ENCODE data around the gene EPSTI1.

Gene EPSTI1

GRCh38 chr13:42957881-42958280 lies 34.2 kb downstream of the EPSTI1 start:
- Histone ChIP-seq H3K36me3 (ENCODE audit: control insufficient read depth, insufficient read depth, low read length) (peaks cover 55% of the 10 kb centered on the region), H3K4me1 (ENCODE audit: control insufficient read depth, insufficient read depth, low read length, poor library complexity, severe bottlenecking) (no peaks in the 10 kb centered on the region), H3K27ac (ENCODE audit: insufficient read depth, low read length, poor library complexity, severe bottlenecking) (no peak overlapping the region), H3K4me3 (ENCODE audit: insufficient read depth, low read depth, low read length, poor library complexity, severe bottlenecking) (no peak overlapping the region), H3K9me3 (ENCODE audit: control insufficient read depth, low read length) (no peaks in the 10 kb centered on the region), H3K27me3 (replicated peaks; ENCODE audit: control insufficient read depth, insufficient read depth, low read length, poor library complexity, severe bottlenecking) (no peaks in the 10 kb centered on the region)
- no peak for DNase-seq

- Histone ChIP-seq H3K36me3 (ENCODE audit: control insufficient read depth, insufficient read depth, low read length) (peaks cover 49% of the 10 kb centered on the region), H3K27me3 (replicated peaks; ENCODE audit: control insufficient read depth, insufficient read depth, low read length, poor library complexity, severe bottlenecking) (no peaks in the 10 kb centered on the region), H3K4me3 (ENCODE audit: insufficient read depth, low read depth, low read length, poor library complexity, severe bottlenecking) (no peak overlapping the region), H3K4me1 (ENCODE audit: control insufficient read depth, insufficient read depth, low read length, poor library complexity, severe bottlenecking) (no peaks in the 10 kb centered on the region), H3K9me3 (ENCODE audit: control insufficient read depth, low read length) (no peaks in the 10 kb centered on the region), H3K27ac (ENCODE audit: insufficient read depth, low read length, poor library complexity, severe bottlenecking) (no peak overlapping the region)
- no peak for DNase-seq
Measured at GRCh38 chr13:42950181-42950580, 41.9 kb downstream of the EPSTI1 start.

DNA sequence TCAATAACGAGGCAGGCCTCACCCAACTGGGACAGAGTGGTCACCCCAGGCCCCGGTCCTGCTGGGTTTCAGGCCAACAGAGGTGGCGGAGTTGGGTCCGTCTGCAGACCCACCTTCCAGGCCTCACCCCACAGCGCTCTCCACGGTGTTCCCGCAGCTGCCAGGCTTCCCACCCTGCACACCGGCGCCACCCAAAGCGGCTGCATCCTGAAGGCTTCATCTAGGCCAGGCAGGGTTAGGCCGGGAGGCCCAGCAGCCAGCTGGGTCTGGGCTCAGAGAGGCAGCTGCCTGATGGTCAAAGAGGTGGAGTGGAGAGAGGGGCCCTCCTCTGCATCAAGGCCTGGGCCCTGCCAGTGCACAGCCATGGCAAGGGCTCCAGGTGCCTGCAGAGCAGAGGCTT lies 44.1 kb downstream of the EPSTI1 start:
- H3K27me3 ChIP-seq (replicated peaks; ENCODE audit: control insufficient read depth, insufficient read depth, low read length, poor library complexity, severe bottlenecking) = no peaks in the 10 kb centered on the region
- peaks cover 54% of the 10 kb centered on the region for H3K36me3 ChIP-seq (ENCODE audit: control insufficient read depth, insufficient read depth, low read length)
- DNase-seq = no peak
- no peak overlapping the region for H3K27ac ChIP-seq (ENCODE audit: insufficient read depth, low read length, poor library complexity, severe bottlenecking)
- no peaks in the 10 kb centered on the region for H3K9me3 ChIP-seq (ENCODE audit: control insufficient read depth, low read length)
- no peaks in the 10 kb centered on the region for H3K4me1 ChIP-seq (ENCODE audit: control insufficient read depth, insufficient read depth, low read length, poor library complexity, severe bottlenecking)
- H3K4me3 ChIP-seq (ENCODE audit: insufficient read depth, low read depth, low read length, poor library complexity, severe bottlenecking) = no peak overlapping the region

DNA sequence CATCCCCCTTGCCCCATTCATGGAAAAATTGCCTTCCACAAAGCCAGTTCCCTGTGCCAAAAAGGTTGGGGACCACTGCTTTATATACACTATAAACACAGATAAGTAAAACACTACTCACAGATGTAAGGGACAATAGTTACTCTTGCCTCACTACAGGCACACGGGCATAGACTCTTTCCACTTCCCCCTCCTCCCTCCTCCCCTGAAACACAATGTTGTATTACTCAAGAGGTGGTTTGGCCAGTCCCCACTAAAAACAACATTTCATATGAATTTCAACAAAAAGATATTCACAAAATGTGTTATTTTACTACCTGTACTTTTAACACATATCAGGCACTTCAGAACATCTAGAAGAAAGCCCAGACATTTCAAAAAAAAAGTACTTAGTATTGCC lies 45.1 kb downstream of the EPSTI1 start:
- no peak for DNase-seq
- Histone ChIP-seq H3K36me3 (ENCODE audit: control insufficient read depth, insufficient read depth, low read length) (peaks cover 46% of the 10 kb centered on the region), H3K9me3 (ENCODE audit: control insufficient read depth, low read length) (no peaks in the 10 kb centered on the region), H3K27ac (ENCODE audit: insufficient read depth, low read length, poor library complexity, severe bottlenecking) (no peak overlapping the region), H3K4me3 (ENCODE audit: insufficient read depth, low read depth, low read length, poor library complexity, severe bottlenecking) (no peak overlapping the region), H3K4me1 (ENCODE audit: control insufficient read depth, insufficient read depth, low read length, poor library complexity, severe bottlenecking) (no peaks in the 10 kb centered on the region), H3K27me3 (replicated peaks; ENCODE audit: control insufficient read depth, insufficient read depth, low read length, poor library complexity, severe bottlenecking) (no peaks in the 10 kb centered on the region)

DNA sequence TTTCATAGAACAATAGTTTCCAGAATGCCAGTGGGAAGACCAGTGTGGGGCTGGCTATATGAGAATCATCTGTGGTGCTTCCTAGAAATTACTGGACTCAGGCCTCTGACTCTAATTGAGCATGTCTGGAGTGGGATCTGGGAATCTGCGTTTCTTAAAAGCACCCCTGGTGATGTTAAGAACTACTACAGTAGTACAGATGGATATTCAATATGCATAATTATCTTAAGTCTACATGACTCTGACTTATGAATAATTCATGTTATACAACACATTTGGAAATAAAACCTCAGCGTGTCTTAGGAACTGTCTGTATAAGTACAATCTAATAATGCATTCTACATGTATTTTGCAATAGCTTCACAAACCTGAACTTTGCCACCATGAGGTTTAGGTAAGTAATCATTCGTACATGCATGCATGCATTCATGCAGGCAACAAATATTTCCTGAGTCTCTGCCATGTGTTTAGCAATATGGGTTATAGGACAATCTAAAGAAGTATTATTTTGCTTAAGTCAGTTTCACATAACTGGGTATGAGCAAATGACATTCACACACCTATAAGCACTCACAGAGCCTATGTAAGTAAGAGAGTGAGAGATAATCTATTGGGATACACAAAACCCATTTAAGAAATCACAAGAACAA lies 62.0 kb downstream of the EPSTI1 start:
- H3K27me3 ChIP-seq (replicated peaks; ENCODE audit: control insufficient read depth, insufficient read depth, low read length, poor library complexity, severe bottlenecking) = no peaks in the 10 kb centered on the region
- no peaks in the 10 kb centered on the region for H3K9me3 ChIP-seq (ENCODE audit: control insufficient read depth, low read length)
- no peak for DNase-seq
- H3K36me3 ChIP-seq (ENCODE audit: control insufficient read depth, insufficient read depth, low read length) = peaks cover 20% of the 10 kb centered on the region
- H3K27ac ChIP-seq (ENCODE audit: insufficient read depth, low read length, poor library complexity, severe bottlenecking) = no peak overlapping the region
- H3K4me3 ChIP-seq (ENCODE audit: insufficient read depth, low read depth, low read length, poor library complexity, severe bottlenecking) = no peak overlapping the region
- no peaks in the 10 kb centered on the region for H3K4me1 ChIP-seq (ENCODE audit: control insufficient read depth, insufficient read depth, low read length, poor library complexity, severe bottlenecking)

DNA sequence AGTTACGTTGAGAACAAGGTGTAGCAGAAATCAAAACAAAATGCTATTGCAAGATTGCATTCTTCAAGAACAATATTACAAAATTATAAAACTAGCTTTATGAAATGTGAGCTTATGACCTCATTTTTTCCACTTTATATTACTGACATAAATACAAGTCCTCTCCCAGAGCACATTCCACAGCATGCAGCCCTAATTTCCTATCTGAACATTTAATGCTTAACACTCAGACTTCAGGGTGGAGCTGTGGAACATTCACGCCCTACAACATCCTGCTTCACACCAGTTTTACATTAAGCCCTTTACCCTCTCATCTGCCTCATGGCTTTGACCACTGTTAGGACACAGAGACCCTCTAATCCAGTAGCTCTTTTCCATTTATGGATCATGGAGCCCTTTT lies 65.5 kb downstream of the EPSTI1 start:
- H3K27me3 ChIP-seq (replicated peaks; ENCODE audit: control insufficient read depth, insufficient read depth, low read length, poor library complexity, severe bottlenecking) = no peaks in the 10 kb centered on the region
- H3K27ac ChIP-seq (ENCODE audit: insufficient read depth, low read length, poor library complexity, severe bottlenecking) = no peak overlapping the region
- H3K4me3 ChIP-seq (ENCODE audit: insufficient read depth, low read depth, low read length, poor library complexity, severe bottlenecking) = no peak overlapping the region
- H3K36me3 ChIP-seq (ENCODE audit: control insufficient read depth, insufficient read depth, low read length) = peaks cover 27% of the 10 kb centered on the region
- no peaks in the 10 kb centered on the region for H3K9me3 ChIP-seq (ENCODE audit: control insufficient read depth, low read length)
- no peak for DNase-seq
- H3K4me1 ChIP-seq (ENCODE audit: control insufficient read depth, insufficient read depth, low read length, poor library complexity, severe bottlenecking) = no peaks in the 10 kb centered on the region

- Histone ChIP-seq H3K27me3 (replicated peaks; ENCODE audit: control insufficient read depth, insufficient read depth, low read length, poor library complexity, severe bottlenecking) (no peaks in the 10 kb centered on the region), H3K4me1 (ENCODE audit: control insufficient read depth, insufficient read depth, low read length, poor library complexity, severe bottlenecking) (no peaks in the 10 kb centered on the region)
Measured at GRCh38 chr13:42926043-42926442, 66.0 kb downstream of the EPSTI1 start.

DNA sequence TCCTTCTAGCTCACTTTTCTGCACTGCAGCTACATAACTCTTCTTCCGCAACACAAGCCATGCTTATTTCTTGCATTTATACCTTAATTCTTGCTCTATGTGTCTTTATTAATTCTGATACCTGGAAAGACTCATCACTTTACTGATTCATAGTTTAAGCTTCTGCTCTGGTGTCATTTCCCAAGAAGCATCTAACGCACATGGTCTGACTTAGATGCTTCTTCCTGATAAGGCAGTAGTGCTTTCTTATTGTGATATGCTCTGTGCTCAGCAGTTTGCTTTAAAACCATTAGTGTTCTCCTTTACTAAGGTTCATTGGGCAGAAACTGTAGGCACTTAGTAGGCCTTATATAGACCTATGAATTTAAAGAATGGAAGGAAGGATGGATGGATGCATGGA lies 66.4 kb downstream of the EPSTI1 start:
- DNase-seq = no peak
- no peaks in the 10 kb centered on the region for H3K27me3 ChIP-seq (replicated peaks; ENCODE audit: control insufficient read depth, insufficient read depth, low read length, poor library complexity, severe bottlenecking)
- no peak overlapping the region for H3K4me3 ChIP-seq (ENCODE audit: insufficient read depth, low read depth, low read length, poor library complexity, severe bottlenecking)
- peaks cover 27% of the 10 kb centered on the region for H3K36me3 ChIP-seq (ENCODE audit: control insufficient read depth, insufficient read depth, low read length)
- no peak overlapping the region for H3K27ac ChIP-seq (ENCODE audit: insufficient read depth, low read length, poor library complexity, severe bottlenecking)
- no peaks in the 10 kb centered on the region for H3K9me3 ChIP-seq (ENCODE audit: control insufficient read depth, low read length)
- H3K4me1 ChIP-seq (ENCODE audit: control insufficient read depth, insufficient read depth, low read length, poor library complexity, severe bottlenecking) = no peaks in the 10 kb centered on the region

More at GRCh38 chr13:42926043-42926442, 66.0 kb downstream of the EPSTI1 start:
- Histone ChIP-seq H3K27ac (ENCODE audit: insufficient read depth, low read length, poor library complexity, severe bottlenecking) (no peak overlapping the region), H3K4me3 (ENCODE audit: insufficient read depth, low read depth, low read length, poor library complexity, severe bottlenecking) (no peak overlapping the region), H3K36me3 (ENCODE audit: control insufficient read depth, insufficient read depth, low read length) (peaks cover 27% of the 10 kb centered on the region), H3K9me3 (ENCODE audit: control insufficient read depth, low read length) (no peaks in the 10 kb centered on the region)
- no peak for DNase-seq

GRCh38 chr13:42924344-42924743 lies 67.7 kb downstream of the EPSTI1 start:
- peaks cover 34% of the 10 kb centered on the region for H3K36me3 ChIP-seq (ENCODE audit: control insufficient read depth, insufficient read depth, low read length)
- no peaks in the 10 kb centered on the region for H3K4me1 ChIP-seq (ENCODE audit: control insufficient read depth, insufficient read depth, low read length, poor library complexity, severe bottlenecking)
- H3K9me3 ChIP-seq (ENCODE audit: control insufficient read depth, low read length) = no peaks in the 10 kb centered on the region
- no peak for DNase-seq
- H3K4me3 ChIP-seq (ENCODE audit: insufficient read depth, low read depth, low read length, poor library complexity, severe bottlenecking) = no peak overlapping the region
- no peak overlapping the region for H3K27ac ChIP-seq (ENCODE audit: insufficient read depth, low read length, poor library complexity, severe bottlenecking)
- no peaks in the 10 kb centered on the region for H3K27me3 ChIP-seq (replicated peaks; ENCODE audit: control insufficient read depth, insufficient read depth, low read length, poor library complexity, severe bottlenecking)

- no peak overlapping the region for H3K4me3 ChIP-seq (ENCODE audit: insufficient read depth, low read depth, low read length, poor library complexity, severe bottlenecking)
- H3K27ac ChIP-seq (ENCODE audit: insufficient read depth, low read length, poor library complexity, severe bottlenecking) = no peak overlapping the region
- peaks cover 14% of the 10 kb centered on the region for H3K36me3 ChIP-seq (ENCODE audit: control insufficient read depth, insufficient read depth, low read length)
- no peaks in the 10 kb centered on the region for H3K27me3 ChIP-seq (replicated peaks; ENCODE audit: control insufficient read depth, insufficient read depth, low read length, poor library complexity, severe bottlenecking)
- H3K4me1 ChIP-seq (ENCODE audit: control insufficient read depth, insufficient read depth, low read length, poor library complexity, severe bottlenecking) = no peaks in the 10 kb centered on the region
- H3K9me3 ChIP-seq (ENCODE audit: control insufficient read depth, low read length) = no peaks in the 10 kb centered on the region
- DNase-seq = no peak
Measured at GRCh38 chr13:42907745-42908144, 84.3 kb downstream of the EPSTI1 start.

All from effector memory CD4-positive, alpha-beta T cell (primary cell).